ENCODE measurements around the gene XPO6. TPM values are rescaled to one million over a fixed set of nuclear protein-coding genes. Genes with fewer than 3 reads are reported as not detected.

XPO6 gene
- total and polyA plus RNA-seq, 4 donors, result 27.5 to 50.0 (median 36.0) TPM

DNA sequence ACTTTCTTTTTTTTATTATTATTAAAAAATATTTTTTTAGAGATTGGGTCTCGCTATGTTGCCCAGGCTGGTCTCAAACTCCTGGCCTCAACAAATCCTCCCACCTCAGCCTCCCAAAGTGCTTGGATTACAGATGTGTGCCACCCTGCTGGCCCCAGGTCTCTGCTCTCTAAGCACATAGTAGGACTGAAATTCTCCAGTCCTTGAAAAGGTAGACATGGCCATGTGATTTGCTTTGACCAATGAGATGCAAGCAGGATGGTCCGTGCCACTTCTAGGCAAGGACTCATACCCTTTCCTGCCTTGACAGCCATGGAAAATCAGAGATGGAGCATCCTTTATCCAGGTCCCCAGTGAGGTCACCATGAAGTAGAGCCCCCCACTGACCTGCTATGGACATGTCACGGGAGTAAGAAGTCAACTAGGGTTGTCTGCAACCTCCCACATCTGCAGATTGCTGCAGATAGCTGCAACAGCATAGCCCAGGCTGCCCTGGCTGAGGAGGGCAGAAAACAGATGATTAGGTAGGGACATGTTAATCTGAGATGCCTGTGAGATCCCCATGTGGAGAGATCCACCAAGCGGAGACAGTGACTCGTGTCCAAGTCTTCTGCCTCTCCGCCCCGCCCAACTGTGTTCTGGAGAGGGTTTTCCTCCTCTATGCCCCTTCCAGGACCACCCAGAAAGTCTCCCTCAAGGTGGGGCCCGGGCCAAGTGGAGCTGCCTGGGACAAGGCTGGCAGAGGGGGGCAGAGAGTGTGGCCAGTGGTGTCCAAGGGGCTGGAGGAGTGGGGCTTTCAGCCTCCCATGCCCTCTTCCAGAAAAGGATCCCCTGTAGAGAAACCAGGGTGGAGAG lies 159.3 kb downstream of the XPO6 start:
- DNase-seq (ENCODE audit: low spot score), result no peak
- Histone ChIP-seq H3K9ac (ENCODE audit: low read depth in 1 of 2, low read length in 2 of 2) (no peak overlapping the region), H3K9me3 (ENCODE audit: control insufficient read depth in 4 of 4, low read length in 3 of 4) (no peaks in the 10 kb centered on the region), H3K4me3 (ENCODE audit: low read depth in 1 of 3, low read length in 3 of 3) (no peak overlapping the region), H3K4me1 (ENCODE audit: control insufficient read depth in 4 of 4, insufficient read depth in 4 of 4, low read length in 3 of 4) (no peaks in the 10 kb centered on the region), H3K36me3 (ENCODE audit: control insufficient read depth in 4 of 4, insufficient read depth in 3 of 4, low read depth in 1 of 4, low read length in 3 of 4) (no peaks in the 10 kb centered on the region), H3K27me3 (ENCODE audit: control insufficient read depth in 4 of 4, insufficient read depth in 4 of 4, low read length in 3 of 4) (peaks cover 0 to 3% (median 0%) of the 10 kb centered on the region in 4 donors), H3K27ac (ENCODE audit: low read depth in 1 of 2, low read length in 2 of 2) (no peak overlapping the region)
- TF ChIP-seq RAD21 (IDR thresholded peaks at IDR 0.05) (no peak), HNF4A (conservative IDR thresholded peaks at IDR 0.05) (no peak), HNF4G (IDR thresholded peaks at IDR 0.05) (no peak), MAX (IDR thresholded peaks at IDR 0.05) (no peak), REST (IDR thresholded peaks at IDR 0.05) (no peak), YY1 (IDR thresholded peaks at IDR 0.05) (no peak)
- TF ChIP-seq, protein P1, sequence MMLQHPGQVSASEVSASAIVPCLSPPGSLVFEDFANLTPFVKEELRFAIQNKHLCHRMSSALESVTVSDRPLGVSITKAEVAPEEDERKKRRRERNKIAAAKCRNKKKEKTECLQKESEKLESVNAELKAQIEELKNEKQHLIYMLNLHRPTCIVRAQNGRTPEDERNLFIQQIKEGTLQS (IDR thresholded peaks at IDR 0.05), result no peak
- 70% methylated on average over 8 of the region's 8 CpGs for WGBS

DNA sequence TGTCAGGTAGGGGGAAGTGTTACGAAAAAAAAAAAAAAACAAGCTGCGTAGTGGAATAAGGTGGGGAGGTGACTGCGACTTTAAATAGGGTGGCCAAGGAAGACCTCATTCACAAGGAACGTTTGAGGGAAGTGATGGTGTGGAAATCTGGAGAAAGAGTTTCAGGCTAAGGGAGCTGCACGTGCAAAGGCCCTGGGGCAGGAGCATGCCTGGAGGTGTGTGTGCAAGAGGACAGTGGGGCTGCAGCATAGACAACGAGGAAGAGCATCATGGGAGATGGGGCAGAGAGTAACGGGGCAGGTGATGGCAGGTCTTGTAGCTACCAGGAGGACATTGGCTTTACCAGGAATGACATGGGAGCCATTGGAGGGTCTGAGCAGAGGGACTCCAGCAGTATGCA lies 160.3 kb downstream of the XPO6 start:
- Histone ChIP-seq H3K4me3 (ENCODE audit: low read depth in 1 of 3, low read length in 3 of 3) (no peak overlapping the region), H3K9me3 (ENCODE audit: control insufficient read depth in 4 of 4, low read length in 3 of 4) (peaks cover 0 to 3% (median 2%) of the 10 kb centered on the region in 4 donors), H3K27ac (ENCODE audit: low read depth in 1 of 2, low read length in 2 of 2) (no peak overlapping the region), H3K4me1 (ENCODE audit: control insufficient read depth in 4 of 4, insufficient read depth in 4 of 4, low read length in 3 of 4) (no peaks in the 10 kb centered on the region), H3K36me3 (ENCODE audit: control insufficient read depth in 4 of 4, insufficient read depth in 3 of 4, low read depth in 1 of 4, low read length in 3 of 4) (no peaks in the 10 kb centered on the region), H3K9ac (ENCODE audit: low read depth in 1 of 2, low read length in 2 of 2) (no peak overlapping the region), H3K27me3 (ENCODE audit: control insufficient read depth in 4 of 4, insufficient read depth in 4 of 4, low read length in 3 of 4) (peaks cover 0 to 3% (median 0%) of the 10 kb centered on the region in 4 donors)
- 76% methylated on average over 7 of the region's 7 CpGs for WGBS
- TF ChIP-seq FOXA1 (IDR thresholded peaks at IDR 0.05), result no peak
- TF ChIP-seq, protein P1 (IDR thresholded peaks at IDR 0.05), result no peak
- no peak for DNase-seq (ENCODE audit: low spot score)

Small RNA genes lying within 50 kb of the gene (small RNA-seq; reads per million reads assigned to genes)
- not detected for gene RF00402
- not detected for gene RNY1P10

Other genes with a start within 250 kb of the XPO6 start
- not detected for gene GSG1L, start 148.3 kb downstream of the XPO6 start, total RNA-seq
- not detected for gene GSG1L, start 148.3 kb downstream of the XPO6 start, polyA plus RNA-seq
- under 1 TPM; 0.05 to 0.08 TPM for gene SBK1, start 80.6 kb upstream of the XPO6 start, total RNA-seq
- under 1 TPM in 1 of 2 donors, not detected in 1; 0.07 TPM for gene SBK1, start 80.6 kb upstream of the XPO6 start, polyA plus RNA-seq
- under 1 TPM; 0.42 to 0.75 TPM for gene NPIPB6, start 151.5 kb upstream of the XPO6 start, total RNA-seq
- gene NPIPB6, start 151.5 kb upstream of the XPO6 start, polyA plus RNA-seq, result not detected
- gene EIF3CL, start 191.9 kb upstream of the XPO6 start, total RNA-seq, result 100 to 1,000 TPM in 1 of 2 donors, 10 to 100 TPM in 1; 81.8 to 103 TPM
- gene EIF3CL, start 191.9 kb upstream of the XPO6 start, polyA plus RNA-seq, result 10 to 100 TPM in 1 of 2 donors, under 1 TPM in 1; 0.11 to 54.4 TPM